ENCODE results near the gene DNAJA3. TPM values are rescaled to one million over a fixed set of nuclear protein-coding genes. Genes with fewer than 3 reads are reported as not detected.

Gene DNAJA3
- total and polyA plus RNA-seq, 9 of the 15 experiments (the other 6 are each of a cell fraction or from before 2014, with no cell fraction given): 8.1 to 105 (median 79.0) TPM

DNA sequence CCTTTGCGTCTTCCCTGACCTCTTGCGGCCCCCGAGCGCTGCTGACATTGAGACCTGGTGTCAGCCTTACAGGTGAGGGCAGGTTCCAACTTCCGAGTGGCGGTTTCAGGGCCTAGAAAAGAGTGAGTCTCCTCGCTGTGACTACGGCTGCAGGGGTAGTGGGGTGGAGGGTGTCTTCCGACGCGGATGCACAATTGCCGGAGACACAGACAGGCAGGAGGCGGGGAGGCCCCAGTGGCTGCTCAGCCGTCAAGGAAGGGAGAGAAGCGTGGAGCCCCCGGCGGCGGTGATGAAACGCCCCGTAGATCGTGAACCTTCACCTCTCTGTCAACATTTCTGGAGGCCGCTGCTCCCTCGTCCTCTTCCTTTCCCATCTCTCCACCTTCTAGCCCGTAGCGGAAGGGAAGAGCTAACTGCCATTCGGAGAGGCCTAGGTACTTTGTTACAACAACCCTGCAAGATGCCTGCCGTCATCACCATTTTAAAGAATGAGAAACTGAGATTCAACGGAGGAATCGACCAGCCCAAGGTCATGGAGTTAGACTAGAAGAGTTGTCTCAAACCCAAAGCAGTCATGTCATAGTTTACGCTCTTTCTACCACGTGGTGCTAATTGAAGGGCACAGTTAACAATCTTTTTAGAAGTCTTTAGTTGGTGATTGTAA is 485 bp downstream of the DNAJA3 start (continued):
- TF ChIP-seq SMARCB1 (IDR thresholded peaks at IDR 0.05; ENCODE audit: insufficient read length, low read depth) (no peak), SOX6 (IDR thresholded peaks at IDR 0.05) (no peak), PTRF (tag; IDR thresholded peaks at IDR 0.05) (no peak), SAP30 (IDR thresholded peaks at IDR 0.05; ENCODE audit: borderline replicate concordance, insufficient read depth, low read depth, low read length, poor library complexity, severe bottlenecking) (peak; percentile 98), TCF7 (IDR thresholded peaks at IDR 0.05; ENCODE audit: borderline replicate concordance) (0 out of 2 replicates have a peak, but pooled peaks have one; percentile 7), SRSF3 (IDR thresholded peaks at IDR 0.05; ENCODE audit: insufficient read depth, low read length) (no peak), GABPB1 (CRISPR knock-in tag; IDR thresholded peaks at IDR 0.05) (no peak), GTF2F1 (IDR thresholded peaks at IDR 0.05; ENCODE audit: low read depth, low read length) (no peak), ZNF12 (CRISPR knock-in tag; IDR thresholded peaks at IDR 0.05) (peak; percentile 71; the same call in 1 of the 2 replicates)
- TF ChIP-seq, protein P1, sequence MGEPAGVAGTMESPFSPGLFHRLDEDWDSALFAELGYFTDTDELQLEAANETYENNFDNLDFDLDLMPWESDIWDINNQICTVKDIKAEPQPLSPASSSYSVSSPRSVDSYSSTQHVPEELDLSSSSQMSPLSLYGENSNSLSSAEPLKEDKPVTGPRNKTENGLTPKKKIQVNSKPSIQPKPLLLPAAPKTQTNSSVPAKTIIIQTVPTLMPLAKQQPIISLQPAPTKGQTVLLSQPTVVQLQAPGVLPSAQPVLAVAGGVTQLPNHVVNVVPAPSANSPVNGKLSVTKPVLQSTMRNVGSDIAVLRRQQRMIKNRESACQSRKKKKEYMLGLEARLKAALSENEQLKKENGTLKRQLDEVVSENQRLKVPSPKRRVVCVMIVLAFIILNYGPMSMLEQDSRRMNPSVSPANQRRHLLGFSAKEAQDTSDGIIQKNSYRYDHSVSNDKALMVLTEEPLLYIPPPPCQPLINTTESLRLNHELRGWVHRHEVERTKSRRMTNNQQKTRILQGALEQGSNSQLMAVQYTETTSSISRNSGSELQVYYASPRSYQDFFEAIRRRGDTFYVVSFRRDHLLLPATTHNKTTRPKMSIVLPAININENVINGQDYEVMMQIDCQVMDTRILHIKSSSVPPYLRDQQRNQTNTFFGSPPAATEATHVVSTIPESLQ (CRISPR knock-in tag; IDR thresholded peaks at IDR 0.05): no peak
- TF ChIP-seq, protein P2, sequence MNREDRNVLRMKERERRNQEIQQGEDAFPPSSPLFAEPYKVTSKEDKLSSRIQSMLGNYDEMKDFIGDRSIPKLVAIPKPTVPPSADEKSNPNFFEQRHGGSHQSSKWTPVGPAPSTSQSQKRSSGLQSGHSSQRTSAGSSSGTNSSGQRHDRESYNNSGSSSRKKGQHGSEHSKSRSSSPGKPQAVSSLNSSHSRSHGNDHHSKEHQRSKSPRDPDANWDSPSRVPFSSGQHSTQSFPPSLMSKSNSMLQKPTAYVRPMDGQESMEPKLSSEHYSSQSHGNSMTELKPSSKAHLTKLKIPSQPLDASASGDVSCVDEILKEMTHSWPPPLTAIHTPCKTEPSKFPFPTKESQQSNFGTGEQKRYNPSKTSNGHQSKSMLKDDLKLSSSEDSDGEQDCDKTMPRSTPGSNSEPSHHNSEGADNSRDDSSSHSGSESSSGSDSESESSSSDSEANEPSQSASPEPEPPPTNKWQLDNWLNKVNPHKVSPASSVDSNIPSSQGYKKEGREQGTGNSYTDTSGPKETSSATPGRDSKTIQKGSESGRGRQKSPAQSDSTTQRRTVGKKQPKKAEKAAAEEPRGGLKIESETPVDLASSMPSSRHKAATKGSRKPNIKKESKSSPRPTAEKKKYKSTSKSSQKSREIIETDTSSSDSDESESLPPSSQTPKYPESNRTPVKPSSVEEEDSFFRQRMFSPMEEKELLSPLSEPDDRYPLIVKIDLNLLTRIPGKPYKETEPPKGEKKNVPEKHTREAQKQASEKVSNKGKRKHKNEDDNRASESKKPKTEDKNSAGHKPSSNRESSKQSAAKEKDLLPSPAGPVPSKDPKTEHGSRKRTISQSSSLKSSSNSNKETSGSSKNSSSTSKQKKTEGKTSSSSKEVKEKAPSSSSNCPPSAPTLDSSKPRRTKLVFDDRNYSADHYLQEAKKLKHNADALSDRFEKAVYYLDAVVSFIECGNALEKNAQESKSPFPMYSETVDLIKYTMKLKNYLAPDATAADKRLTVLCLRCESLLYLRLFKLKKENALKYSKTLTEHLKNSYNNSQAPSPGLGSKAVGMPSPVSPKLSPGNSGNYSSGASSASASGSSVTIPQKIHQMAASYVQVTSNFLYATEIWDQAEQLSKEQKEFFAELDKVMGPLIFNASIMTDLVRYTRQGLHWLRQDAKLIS (CRISPR knock-in tag; IDR thresholded peaks at IDR 0.05): 0 out of 2 replicates have a peak, but pooled peaks have one; percentile 4
- TF ChIP-seq, protein P3, sequence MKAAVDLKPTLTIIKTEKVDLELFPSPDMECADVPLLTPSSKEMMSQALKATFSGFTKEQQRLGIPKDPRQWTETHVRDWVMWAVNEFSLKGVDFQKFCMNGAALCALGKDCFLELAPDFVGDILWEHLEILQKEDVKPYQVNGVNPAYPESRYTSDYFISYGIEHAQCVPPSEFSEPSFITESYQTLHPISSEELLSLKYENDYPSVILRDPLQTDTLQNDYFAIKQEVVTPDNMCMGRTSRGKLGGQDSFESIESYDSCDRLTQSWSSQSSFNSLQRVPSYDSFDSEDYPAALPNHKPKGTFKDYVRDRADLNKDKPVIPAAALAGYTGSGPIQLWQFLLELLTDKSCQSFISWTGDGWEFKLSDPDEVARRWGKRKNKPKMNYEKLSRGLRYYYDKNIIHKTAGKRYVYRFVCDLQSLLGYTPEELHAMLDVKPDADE (conservative IDR thresholded peaks at IDR 0.05; ENCODE audit: control insufficient read depth, low read depth, low read length): 0 out of 2 replicates have a peak, but pooled peaks have one; percentile 26
- TF ChIP-seq, protein P4, sequence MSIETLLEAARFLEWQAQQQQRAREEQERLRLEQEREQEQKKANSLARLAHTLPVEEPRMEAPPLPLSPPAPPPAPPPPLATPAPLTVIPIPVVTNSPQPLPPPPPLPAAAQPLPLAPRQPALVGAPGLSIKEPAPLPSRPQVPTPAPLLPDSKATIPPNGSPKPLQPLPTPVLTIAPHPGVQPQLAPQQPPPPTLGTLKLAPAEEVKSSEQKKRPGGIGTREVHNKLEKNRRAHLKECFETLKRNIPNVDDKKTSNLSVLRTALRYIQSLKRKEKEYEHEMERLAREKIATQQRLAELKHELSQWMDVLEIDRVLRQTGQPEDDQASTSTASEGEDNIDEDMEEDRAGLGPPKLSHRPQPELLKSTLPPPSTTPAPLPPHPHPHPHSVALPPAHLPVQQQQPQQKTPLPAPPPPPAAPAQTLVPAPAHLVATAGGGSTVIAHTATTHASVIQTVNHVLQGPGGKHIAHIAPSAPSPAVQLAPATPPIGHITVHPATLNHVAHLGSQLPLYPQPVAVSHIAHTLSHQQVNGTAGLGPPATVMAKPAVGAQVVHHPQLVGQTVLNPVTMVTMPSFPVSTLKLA (conservative IDR thresholded peaks at IDR 0.05): peak; percentile 35 to 53; a peak in 1 of 4 replicates
